AG04449 (cell line): ENCODE data around the gene ST13.

ENCODE experiments used
- CTCF ChIA-PET: fragments of 350-600 bp; formaldehyde crosslinking; extraction: SDS; loops from one replicate; lab custom pipeline; 2021; ENCODE audit warnings: antibody characterized with exemption; lab: Yijun Ruan, JAX
- POLR2A ChIA-PET: fragments of 400-600, 350-600 bp; formaldehyde crosslinking; extraction: SDS; loops from one replicate; lab custom pipeline; 2020; ENCODE audit warnings: antibody characterized with exemption, inconsistent platforms; lab: Yijun Ruan, JAX
- DNase-seq: peaks from one replicate; pipeline ENCODE4 v3.0.0-alpha.2; 2010; ENCODE audit warnings: low read depth, low spot score
- H3K4me3 ChIP-seq: 2 replicates; pipeline ENCODE4 v1.5.1; 2011; ENCODE audit warnings: low read depth, mild to moderate bottlenecking, control low read depth, low read length
- CTCF ChIP-seq: IDR thresholded peaks from one replicate; pipeline ENCODE4 v1.5.1; 2011; ENCODE audit warnings: mild to moderate bottlenecking, moderate library complexity, low read length, control low read depth, inconsistent platforms; ENCODE audit not compliant: insufficient read depth; ENCODE audit errors: missing control alignments

The ST13 gene

GRCh38 chr22:40862537-40862936 is 6.1 kb upstream of the ST13 start:
- DNase-seq, result no peak
- POLR2A ChIA-PET, result no interaction called here
- no peak for TF ChIP-seq CTCF
- H3K4me3 ChIP-seq, result no peak overlapping the region
- CTCF ChIA-PET, result interaction anchor here (1.2 to 1.3 kb wide), 2 partner anchors 17 to 36 kb away, joined by 3 read pairs; no protein-coding TSS in a partner anchor

DNA sequence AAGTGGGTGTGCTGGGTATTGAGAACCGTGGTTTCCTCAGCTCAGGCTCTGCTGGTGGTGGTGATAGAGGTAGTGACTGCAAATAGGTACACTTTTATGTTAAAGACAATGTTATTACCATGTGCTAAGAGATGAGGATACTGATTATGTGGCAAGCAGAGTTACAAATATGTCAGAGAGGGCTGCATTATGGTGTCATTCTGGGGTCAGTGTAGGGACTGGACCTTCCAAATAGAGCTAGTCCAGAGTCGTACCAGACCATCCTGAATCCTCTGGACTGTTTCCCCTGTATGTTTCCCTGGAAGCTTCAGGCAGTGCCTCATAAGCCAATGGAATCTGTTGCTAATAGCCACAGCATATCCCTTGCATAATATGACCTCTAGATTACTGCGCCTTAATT is 5.6 kb upstream of the ST13 start, which contains the start of gene DNAJB7:
TSS of gene DNAJB7 (minus strand) at position 101 of the 400 bp plus-strand sequence. CDS start 119 bp downstream, outside the sequence.
- H3K4me3 ChIP-seq, result no peak within 1 kb of the TSS
- ChIA-PET CTCF (interaction anchor here (1.0 to 1.2 kb wide), 2 partner anchors 18 to 37 kb away, joined by 3 to 5 read pairs; no protein-coding TSS in a partner anchor), POLR2A (interaction anchor here (0.6 kb wide), 1 partner anchor 369 kb away, joined by 3 read pairs; no protein-coding TSS in a partner anchor)
- TF ChIP-seq CTCF, result no peak
- no peak for DNase-seq

DNA sequence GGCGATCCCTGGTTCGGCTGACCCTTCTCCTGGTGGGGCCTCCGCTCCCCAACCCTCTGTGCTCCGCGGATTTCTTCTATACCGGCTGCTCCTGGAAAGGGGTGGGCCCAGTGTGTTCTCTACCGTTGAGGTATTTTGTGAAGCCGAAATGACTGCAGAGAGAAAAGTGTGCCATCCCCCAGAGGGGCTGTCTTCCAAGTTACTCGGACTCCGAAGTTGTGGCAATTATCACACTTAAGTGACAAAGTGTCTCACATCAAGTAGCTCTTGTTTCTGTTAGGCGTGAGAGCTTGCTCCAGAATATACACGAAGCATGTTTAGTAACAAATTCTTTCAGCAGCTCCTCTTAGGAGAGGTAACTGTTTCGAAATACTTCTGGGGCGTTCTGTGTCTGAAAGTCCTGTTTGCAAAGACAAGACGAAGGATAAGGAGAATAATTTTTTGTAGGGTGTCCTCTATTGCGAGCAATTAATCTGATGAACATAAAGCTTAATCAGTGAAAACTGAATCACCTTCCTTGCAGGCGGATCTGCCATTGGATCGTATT is 943 bp upstream of the ST13 start:
- POLR2A ChIA-PET, result interaction anchor here (0.6 to 1.5 kb wide), 7 partner anchors 9 to 175 kb away, joined by 3 to 8 read pairs (median 4); no protein-coding TSS in a partner anchor
- TF ChIP-seq CTCF, result no peak
- DNase-seq, result no peak
- CTCF ChIA-PET, result interaction anchor here (0.6 to 2.7 kb wide), 6 partner anchors 10 to 97 kb away, joined by 3 to 14 read pairs (median 6); no protein-coding TSS in a partner anchor
- peak overlapping the region; percentile 97 for H3K4me3 ChIP-seq

- TF ChIP-seq CTCF, result no peak
- H3K4me3 ChIP-seq, result peak overlapping the region; percentile 97
- ChIA-PET POLR2A (interaction anchor here (1.0 kb wide), 2 partner anchors 23 to 95 kb away, joined by 3 to 4 read pairs; partner anchors contain the start of gene RBX1), CTCF (interaction anchor here (1.3 to 2.2 kb wide), 3 partner anchors 18 to 44 kb away, joined by 3 to 7 read pairs (median 7); no protein-coding TSS in a partner anchor)
- DNase-seq, result no peak
These were observed 393 bp downstream of the ST13 start for GRCh38 chr22:40855979-40856512.

DNA sequence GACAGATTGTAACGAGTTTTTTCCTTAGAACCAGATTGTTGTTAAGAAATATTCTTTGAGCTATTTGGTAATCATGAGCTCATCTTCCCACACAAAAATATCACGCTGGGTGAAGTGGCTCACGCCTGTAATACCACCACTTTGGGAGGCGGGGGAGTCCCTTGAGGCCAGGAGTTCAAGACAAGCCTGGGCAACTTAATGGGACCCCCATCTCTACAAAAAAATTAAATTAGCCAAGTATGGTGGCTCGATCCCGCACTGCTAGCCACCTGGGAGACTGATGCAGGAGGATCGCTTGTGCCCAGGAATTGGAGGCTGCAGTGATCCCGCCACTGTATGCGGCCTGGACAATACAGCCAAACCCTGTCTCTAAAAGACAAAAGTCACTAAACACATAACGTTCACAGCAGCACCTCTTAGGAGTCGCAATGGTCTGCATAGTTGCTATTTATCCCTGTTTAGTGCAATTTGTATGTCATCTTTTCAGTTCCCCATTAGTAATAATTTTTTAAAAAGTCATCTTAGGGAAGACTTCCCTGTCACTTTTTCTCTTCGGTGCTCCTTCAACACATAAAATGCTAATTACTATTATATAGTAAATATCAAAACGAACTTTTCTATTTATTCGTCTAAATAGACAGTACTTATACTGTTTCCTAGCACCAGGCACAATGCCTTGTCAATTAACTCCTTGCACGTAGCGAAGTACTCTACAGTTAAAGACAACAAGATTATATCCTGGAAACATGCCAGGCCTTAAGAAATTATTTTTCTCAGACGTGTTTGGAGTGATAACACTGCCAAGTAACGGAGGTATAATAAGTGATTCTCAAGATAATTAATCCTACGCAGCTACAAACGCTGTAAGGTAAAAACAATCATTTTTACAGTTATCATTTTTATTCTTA is 1.1 kb downstream of the ST13 start:
- peak overlapping the region; percentile 97 for H3K4me3 ChIP-seq
- ChIA-PET POLR2A (no interaction called here), CTCF (interaction anchor here (0.8 to 2.2 kb wide), 6 partner anchors 9 to 44 kb away, joined by 3 to 7 read pairs (median 4); no protein-coding TSS in a partner anchor)
- no peak for DNase-seq
- TF ChIP-seq CTCF, result no peak
